DOHH2 (cell line): ENCODE data around the gene HMGB1.

Experiments
- H3F3A ChIP-seq: fragments of 200-600 bp; sonication (generic), shearing (Covaris generic); 2 replicates; pipeline ENCODE4 v1.6.0; 2016; ENCODE audit warnings: antibody characterized with exemption, mild to moderate bottlenecking; ENCODE audit not compliant: control insufficient read depth, insufficient read depth
- H3K27ac ChIP-seq: fragments of 200-600 bp; sonication (generic); 2 replicates; pipeline ENCODE4 v1.5.1; 2014; ENCODE audit warnings: low read depth, mild to moderate bottlenecking, low read length, moderate library complexity
- H3K27me3 ChIP-seq: fragments of 200-600 bp; sonication (generic); 2 replicates; pipeline ENCODE4 v1.6.1; 2014; ENCODE audit warnings: mild to moderate bottlenecking, low read length, mixed read lengths; ENCODE audit not compliant: control insufficient read depth
- H3K36me3 ChIP-seq: fragments of 200-600 bp; sonication (generic); 2 replicates; pipeline ENCODE4 v1.6.1; 2014; ENCODE audit warnings: mild to moderate bottlenecking, low read length, moderate library complexity, mixed read lengths; ENCODE audit not compliant: control insufficient read depth
- H3K4me1 ChIP-seq: fragments of 200-600 bp; sonication (generic); 2 replicates; pipeline ENCODE4 v1.6.1; 2014; ENCODE audit warnings: mild to moderate bottlenecking, low read length, mixed read lengths; ENCODE audit not compliant: control insufficient read depth
- H3K4me2 ChIP-seq: fragments of 200-600 bp; sonication (generic); 2 replicates; pipeline ENCODE4 v1.6.0; 2014; ENCODE audit warnings: mild to moderate bottlenecking, low read length, moderate library complexity
- H3K4me3 ChIP-seq: fragments of 200-600 bp; sonication (generic); 2 replicates; pipeline ENCODE4 v1.5.1; 2014; ENCODE audit warnings: mild to moderate bottlenecking, low read length, mixed read lengths
- H3K79me2 ChIP-seq: fragments of 200-600 bp; sonication (generic); 2 replicates; pipeline ENCODE4 v1.6.1; 2014; ENCODE audit warnings: mild to moderate bottlenecking, low read length, mixed read lengths; ENCODE audit not compliant: control insufficient read depth
- H3K9me2 ChIP-seq: fragments of 200-600 bp; sonication (generic); replicated peaks from 2 replicates; pipeline ENCODE4 v1.6.1; 2014; ENCODE audit warnings: mild to moderate bottlenecking, low read length, mixed read lengths; ENCODE audit not compliant: control insufficient read depth
- H3K9me3 ChIP-seq: fragments of 200-600 bp; sonication (generic); 2 replicates; pipeline ENCODE4 v1.6.1; 2014; ENCODE audit warnings: antibody characterized with exemption, low read length, mixed read lengths; ENCODE audit not compliant: control insufficient read depth, insufficient read depth
- H4K20me1 ChIP-seq: fragments of 200-600 bp; sonication (generic); 2 replicates; pipeline ENCODE4 v1.6.0; 2014; ENCODE audit warnings: low read depth, mild to moderate bottlenecking, antibody characterized with exemption, low read length, moderate library complexity; ENCODE audit not compliant: control insufficient read depth, insufficient read depth
- CTCF ChIP-seq: fragments of 200-600 bp; sonication (generic); IDR thresholded peaks from one replicate; pipeline ENCODE4 v1.5.1; 2014; ENCODE audit warnings: antibody characterized with exemption, mild to moderate bottlenecking, low read depth, low read length; ENCODE audit not compliant: poor library complexity, severe bottlenecking
- EZH2phosphoT487 ChIP-seq: fragments of 200-600 bp; sonication (generic); IDR thresholded peaks from 2 replicates; pipeline ENCODE4 v1.6.1; 2017; ENCODE audit warnings: borderline replicate concordance, mild to moderate bottlenecking, antibody characterized with exemption, low read length, moderate library complexity, mixed read lengths

The HMGB1 gene

GRCh38 chr13:30499338-30499737, 33.6 kb upstream of the HMGB1 start:
- H3K4me2 ChIP-seq, result no peak overlapping the region
- H3K27ac ChIP-seq, result no peak overlapping the region
- H3K9me3 ChIP-seq, result no peaks in the 10 kb centered on the region
- H3K9me2 ChIP-seq, result no peaks in the 10 kb centered on the region
- no peaks in the 10 kb centered on the region for H3F3A ChIP-seq
- H3K27me3 ChIP-seq, result no peaks in the 10 kb centered on the region
- no peaks in the 10 kb centered on the region for H4K20me1 ChIP-seq
- no peaks in the 10 kb centered on the region for H3K36me3 ChIP-seq
- H3K79me2 ChIP-seq, result no peaks in the 10 kb centered on the region
- TF ChIP-seq EZH2phosphoT487 (no peak), CTCF (no peak)
- H3K4me1 ChIP-seq, result no peaks in the 10 kb centered on the region
- no peak overlapping the region for H3K4me3 ChIP-seq

- Histone ChIP-seq H4K20me1 (no peaks in the 10 kb centered on the region), H3K4me2 (no peak overlapping the region), H3K36me3 (no peaks in the 10 kb centered on the region), H3K9me2 (no peaks in the 10 kb centered on the region), H3F3A (no peaks in the 10 kb centered on the region), H3K79me2 (no peaks in the 10 kb centered on the region), H3K4me1 (no peaks in the 10 kb centered on the region), H3K27ac (no peak overlapping the region), H3K4me3 (no peak overlapping the region), H3K27me3 (no peaks in the 10 kb centered on the region), H3K9me3 (no peaks in the 10 kb centered on the region)
- TF ChIP-seq CTCF (no peak), EZH2phosphoT487 (no peak)
Measured at GRCh38 chr13:30496147-30496546, 30.4 kb upstream of the HMGB1 start.

GRCh38 chr13:30495746-30496145, 30.0 kb upstream of the HMGB1 start:
- H3K4me1 ChIP-seq, result peaks cover under 1% of the 10 kb centered on the region; the same call in 1 of the 2 replicates
- H3K9me3 ChIP-seq, result no peaks in the 10 kb centered on the region
- H3K79me2 ChIP-seq, result no peaks in the 10 kb centered on the region
- no peak overlapping the region for H3K4me2 ChIP-seq
- no peaks in the 10 kb centered on the region for H4K20me1 ChIP-seq
- H3K4me3 ChIP-seq, result no peak overlapping the region
- H3K27ac ChIP-seq, result no peak overlapping the region
- H3F3A ChIP-seq, result no peaks in the 10 kb centered on the region
- no peaks in the 10 kb centered on the region for H3K9me2 ChIP-seq
- TF ChIP-seq EZH2phosphoT487, result no peak
- TF ChIP-seq CTCF, result no peak
- no peaks in the 10 kb centered on the region for H3K36me3 ChIP-seq
- H3K27me3 ChIP-seq, result no peaks in the 10 kb centered on the region
